Calu3 (cell line): ENCODE results near the gene RANBP1. TPM values are rescaled to one million over a fixed set of nuclear protein-coding genes. Genes with fewer than 3 reads are reported as not detected.

Experiments
- BruUV-seq: library from RNA; stranded (reverse); fragments of 400-500 nt; replicated peaks from 2 replicates; lab custom pipeline; 2021; lab: Mats Ljungman, UMichigan
- CTCF ChIA-PET: fragments of 300-600 bp; sonication (Branson Sonifier 250); formaldehyde crosslinking; loops from one replicate; lab custom pipeline; 2022; ENCODE audit warnings: antibody characterized with exemption; lab: Charles Lee
- DNase-seq: peaks from one replicate; pipeline ENCODE4 v3.0.0; 2022
- H3K27ac Mint-ChIP-seq: one replicate; pipeline ENCODE4 v1.8.0; 2022; ENCODE audit warnings: mixed read lengths; ENCODE audit not compliant: unreplicated experiment
- H3K27me3 Mint-ChIP-seq: one replicate; pipeline ENCODE4 v1.8.0; 2022; ENCODE audit warnings: mixed read lengths; ENCODE audit not compliant: unreplicated experiment
- H3K36me3 Mint-ChIP-seq: one replicate; pipeline ENCODE4 v1.8.0; 2022; ENCODE audit warnings: mild to moderate bottlenecking, moderate library complexity, mixed read lengths; ENCODE audit not compliant: insufficient read depth, unreplicated experiment
- H3K4me1 Mint-ChIP-seq: one replicate; pipeline ENCODE4 v1.8.0; 2022; ENCODE audit warnings: mild to moderate bottlenecking, low read depth, mixed read lengths; ENCODE audit not compliant: unreplicated experiment
- H3K4me3 Mint-ChIP-seq: one replicate; pipeline ENCODE4 v1.8.0; 2022; ENCODE audit warnings: mild to moderate bottlenecking, low read depth, moderate library complexity, mixed read lengths; ENCODE audit not compliant: unreplicated experiment
- H3K9me3 Mint-ChIP-seq: one replicate; pipeline ENCODE4 v1.8.0; 2022; ENCODE audit warnings: low read depth, mixed read lengths; ENCODE audit not compliant: unreplicated experiment
- CTCF ChIP-seq: fragments of 200-600 bp; IDR thresholded peaks from one replicate; pipeline ENCODE4 v1.8.0; 2022; ENCODE audit warnings: antibody characterized with exemption; ENCODE audit not compliant: unreplicated experiment
- intact Hi-C: fragments of 100-400 bp; cut with micrococcal nuclease; formaldehyde crosslinking; loops from one replicate; pipeline ENCODE4 v1.10.0; 2022; ENCODE audit not compliant: unreplicated experiment
- total RNA-seq: library from RNA; stranded (reverse); gene quantifications from 2 replicates; pipeline ENCODE4 v1.2.3, GENCODE V29; 2022

Gene RANBP1
- total RNA-seq, 1 experiment from 2014 or later, result 208 TPM

DNA sequence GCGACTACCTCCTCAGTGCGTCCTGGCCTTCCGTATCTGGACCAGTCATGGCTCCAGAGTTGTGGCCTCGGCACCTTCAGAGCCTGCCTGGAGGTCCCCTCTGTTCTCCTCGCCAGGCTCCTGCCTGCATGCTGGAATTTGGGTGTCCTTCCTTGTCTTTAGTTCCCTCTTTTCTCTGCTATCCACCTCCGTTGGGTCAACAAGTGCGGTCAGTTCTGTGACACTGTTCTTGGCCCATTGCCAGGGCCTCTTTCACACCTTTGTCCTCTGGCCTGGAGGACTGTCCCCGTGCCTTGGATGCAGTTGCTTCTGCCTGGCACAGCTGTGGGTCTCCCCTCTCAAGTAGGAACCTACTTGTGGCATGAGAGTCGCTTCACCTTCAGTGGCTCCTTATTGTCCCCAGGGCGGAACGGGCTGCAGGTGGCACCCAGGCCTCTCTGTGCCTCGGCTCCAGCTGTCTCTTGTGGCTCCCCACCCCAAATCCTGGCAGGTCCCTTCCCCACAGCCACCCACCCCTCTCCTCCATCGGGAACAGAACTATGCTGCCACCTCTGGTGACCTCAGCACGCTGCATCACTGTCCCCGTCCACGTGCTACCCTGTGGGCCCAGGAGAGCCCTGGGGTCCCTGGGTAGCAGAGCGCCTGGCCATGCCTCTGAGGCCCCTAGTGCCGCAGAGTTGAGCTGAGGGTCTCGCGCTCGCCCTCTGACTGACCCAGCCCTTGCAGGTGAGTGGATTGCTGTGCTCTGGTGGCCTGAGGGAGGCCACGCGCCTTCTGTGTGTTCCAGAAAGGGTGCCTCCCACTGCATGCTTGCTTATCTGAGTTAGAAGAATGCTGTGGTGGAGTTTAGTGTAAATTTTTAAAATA lies 31.1 kb upstream of the RANBP1 start:
- H3K4me3 Mint-ChIP-seq, result peak overlapping the region; percentile 4
- no peaks in the 10 kb centered on the region for H3K9me3 Mint-ChIP-seq
- no peaks in the 10 kb centered on the region for H3K27me3 Mint-ChIP-seq
- peak; percentile 20 for DNase-seq
- CTCF ChIA-PET, result no interaction called here
- peak; percentile 50 for TF ChIP-seq CTCF
- peaks cover 36% of the 10 kb centered on the region for H3K4me1 Mint-ChIP-seq
- peak overlapping the region; percentile 34 for H3K27ac Mint-ChIP-seq
- intact Hi-C loops, result no loop called here
- peaks cover 77% of the 10 kb centered on the region for H3K36me3 Mint-ChIP-seq
- no TSS peak for BruUV-seq

- no peak for DNase-seq
- no peak overlapping the region for H3K27ac Mint-ChIP-seq
- no peaks in the 10 kb centered on the region for H3K27me3 Mint-ChIP-seq
- CTCF ChIA-PET, result no interaction called here
- intact Hi-C loops, result no loop called here
- no peak overlapping the region for H3K4me3 Mint-ChIP-seq
- peaks cover 36% of the 10 kb centered on the region for H3K4me1 Mint-ChIP-seq
- peaks cover 79% of the 10 kb centered on the region for H3K36me3 Mint-ChIP-seq
- no peak for TF ChIP-seq CTCF
- no peaks in the 10 kb centered on the region for H3K9me3 Mint-ChIP-seq
- no TSS peak for BruUV-seq
Observed at GRCh38 chr22:20085651-20086050, 30.3 kb upstream of the RANBP1 start.

DNA sequence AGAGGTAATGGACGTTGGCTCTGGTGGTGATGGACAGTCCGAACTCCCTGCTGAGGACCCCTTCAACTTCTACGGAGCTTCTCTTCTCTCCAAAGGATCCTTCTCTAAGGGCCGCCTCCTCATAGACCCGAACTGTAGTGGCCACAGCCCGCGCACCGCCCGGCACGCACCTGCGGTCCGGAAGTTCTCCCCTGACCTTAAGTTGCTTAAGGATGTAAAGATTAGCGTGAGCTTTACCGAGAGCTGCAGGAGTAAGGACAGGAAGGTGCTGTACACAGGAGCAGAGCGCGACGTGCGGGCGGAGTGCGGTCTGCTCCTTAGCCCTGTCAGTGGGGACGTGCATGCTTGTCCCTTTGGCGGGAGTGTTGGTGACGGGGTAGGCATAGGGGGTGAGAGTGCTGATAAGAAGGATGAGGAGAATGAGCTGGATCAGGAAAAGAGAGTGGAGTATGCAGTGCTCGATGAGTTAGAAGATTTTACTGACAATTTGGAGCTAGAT lies 29.8 kb upstream of the RANBP1 start:
- no TSS peak for BruUV-seq
- no peak overlapping the region for H3K4me3 Mint-ChIP-seq
- no peak for DNase-seq
- peaks cover 36% of the 10 kb centered on the region for H3K4me1 Mint-ChIP-seq
- peaks cover 79% of the 10 kb centered on the region for H3K36me3 Mint-ChIP-seq
- no peaks in the 10 kb centered on the region for H3K9me3 Mint-ChIP-seq
- CTCF ChIA-PET, result interaction anchor here (0.6 kb wide), 1 partner anchor 128 kb away, joined by 3 read pairs; no protein-coding TSS in a partner anchor
- no peak for TF ChIP-seq CTCF
- no peak overlapping the region for H3K27ac Mint-ChIP-seq
- H3K27me3 Mint-ChIP-seq, result no peaks in the 10 kb centered on the region
- intact Hi-C loops, result no loop called here

- no peak overlapping the region for H3K27ac Mint-ChIP-seq
- TF ChIP-seq CTCF, result no peak
- CTCF ChIA-PET, result interaction anchor here (0.6 kb wide), 1 partner anchor 128 kb away, joined by 3 read pairs; no protein-coding TSS in a partner anchor
- intact Hi-C loops, result no loop called here
- H3K36me3 Mint-ChIP-seq, result peaks cover 79% of the 10 kb centered on the region
- H3K9me3 Mint-ChIP-seq, result no peaks in the 10 kb centered on the region
- no peak overlapping the region for H3K4me3 Mint-ChIP-seq
- no peaks in the 10 kb centered on the region for H3K27me3 Mint-ChIP-seq
- peaks cover 30% of the 10 kb centered on the region for H3K4me1 Mint-ChIP-seq
- DNase-seq, result no peak
- no TSS peak for BruUV-seq
Observed at GRCh38 chr22:20086763-20087162, 29.1 kb upstream of the RANBP1 start.
